ENCODE measurements around the gene SERPINA4. TPM values are rescaled to one million over a fixed set of nuclear protein-coding genes. Genes with fewer than 3 reads are reported as not detected.

The SERPINA4 gene
- total and polyA plus RNA-seq, 2 experiments from 2014 or later, result not detected

- H3K27me3 ChIP-seq, result no peaks in the 10 kb centered on the region
- no peaks in the 10 kb centered on the region for H3K4me1 ChIP-seq (ENCODE audit: low read depth)
- TF ChIP-seq CTCF (IDR thresholded peaks at IDR 0.05; ENCODE audit: low read depth, low read length), result no peak
- peak in 1 of 2 donors; percentile 47 for DNase-seq (ENCODE audit: low read depth in 1 of 2, low spot score in 1 of 2)
- H3K36me3 ChIP-seq, result no peaks in the 10 kb centered on the region
- no peak overlapping the region for H3K27ac ChIP-seq
- no peak overlapping the region for H3K4me3 ChIP-seq
- no peaks in the 10 kb centered on the region for H3K9me3 ChIP-seq (ENCODE audit: low read depth)
Observed at GRCh38 chr14:94548131-94548998, 12.9 kb upstream of the SERPINA4 start.

DNA sequence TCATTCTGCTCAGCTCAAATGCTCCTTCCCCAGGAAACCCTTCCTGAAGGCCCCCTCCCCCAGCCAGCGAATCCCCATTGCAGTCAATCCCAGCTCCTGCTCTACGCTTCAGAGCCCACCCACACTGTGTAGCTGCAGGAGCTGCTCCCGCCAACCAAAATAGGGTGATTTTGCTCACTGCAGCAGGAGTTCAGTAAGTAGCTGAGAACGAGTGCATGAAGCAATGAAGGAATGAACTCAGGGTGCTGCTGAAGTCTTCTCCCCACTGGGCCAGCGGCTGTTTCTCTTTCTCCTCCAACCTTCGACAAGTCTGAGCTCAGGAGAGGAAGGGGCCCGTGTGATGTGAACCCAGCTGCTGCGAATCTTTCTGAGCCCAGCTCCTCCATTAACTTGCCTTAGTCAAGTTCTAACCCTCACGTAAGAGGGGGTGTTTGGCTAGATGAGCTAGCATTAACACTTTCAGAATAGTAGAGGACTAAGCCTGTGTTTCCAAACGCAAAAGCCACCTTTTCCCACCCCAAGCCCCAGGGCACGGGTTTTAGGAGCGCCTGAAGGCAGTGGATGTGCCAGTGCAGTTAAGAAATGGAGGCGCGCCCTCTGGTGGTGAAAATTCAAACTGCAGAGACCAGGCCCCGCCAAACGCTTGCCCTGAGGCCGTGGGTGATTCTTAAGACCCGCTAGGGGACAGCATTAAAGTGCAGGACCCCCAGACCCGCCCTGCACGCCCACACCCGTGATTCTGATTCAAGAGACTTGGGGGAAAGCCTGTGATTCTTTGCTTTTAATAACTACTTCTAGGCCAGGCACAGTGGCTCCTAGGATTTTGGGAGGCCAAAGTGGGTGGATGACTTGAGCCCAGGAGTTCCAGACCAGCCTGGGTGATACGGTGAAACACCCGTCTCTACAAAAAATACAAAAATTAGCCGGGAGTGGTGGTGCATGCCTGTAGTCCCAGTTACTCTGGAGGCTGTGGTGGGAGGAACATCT is 11.9 kb upstream of the SERPINA4 start:
- no peaks in the 10 kb centered on the region for H3K9me3 ChIP-seq (ENCODE audit: low read depth)
- H3K4me1 ChIP-seq (ENCODE audit: low read depth), result no peaks in the 10 kb centered on the region

DNA sequence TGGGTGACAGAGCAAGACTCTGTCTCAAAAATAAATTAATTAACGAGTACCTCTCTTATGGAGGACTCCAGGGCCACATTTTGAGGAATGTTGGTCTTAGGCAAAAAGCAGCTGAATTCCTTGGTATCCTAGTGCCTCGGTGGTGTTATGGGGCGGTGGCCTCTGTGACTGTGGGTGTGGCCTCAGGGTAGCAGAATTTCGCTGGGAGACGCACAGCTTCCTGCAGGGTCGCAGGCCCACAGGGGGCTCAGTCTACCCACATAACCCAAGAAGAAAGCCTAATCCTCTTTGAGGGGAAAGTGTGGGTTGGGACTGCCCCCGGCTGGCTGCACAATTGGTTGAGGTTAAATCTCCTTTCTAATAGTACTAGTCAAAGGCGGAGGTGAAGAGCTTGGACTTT is 11.2 kb upstream of the SERPINA4 start:
- no peak for DNase-seq (ENCODE audit: low read depth in 1 of 2, low spot score in 1 of 2)
- TF ChIP-seq CTCF (IDR thresholded peaks at IDR 0.05; ENCODE audit: low read depth, low read length), result no peak
- no peaks in the 10 kb centered on the region for H3K36me3 ChIP-seq

More for the DNA sequence above, 11.9 kb upstream of the SERPINA4 start:
- Histone ChIP-seq H3K4me3 (no peak overlapping the region), H3K36me3 (no peaks in the 10 kb centered on the region), H3K27me3 (no peaks in the 10 kb centered on the region), H3K27ac (no peak overlapping the region)
- peak; percentile 89 for TF ChIP-seq CTCF (IDR thresholded peaks at IDR 0.05; ENCODE audit: low read depth, low read length)
- peak; percentile 71 to 74 for DNase-seq (ENCODE audit: low read depth in 1 of 2, low spot score in 1 of 2)

DNA sequence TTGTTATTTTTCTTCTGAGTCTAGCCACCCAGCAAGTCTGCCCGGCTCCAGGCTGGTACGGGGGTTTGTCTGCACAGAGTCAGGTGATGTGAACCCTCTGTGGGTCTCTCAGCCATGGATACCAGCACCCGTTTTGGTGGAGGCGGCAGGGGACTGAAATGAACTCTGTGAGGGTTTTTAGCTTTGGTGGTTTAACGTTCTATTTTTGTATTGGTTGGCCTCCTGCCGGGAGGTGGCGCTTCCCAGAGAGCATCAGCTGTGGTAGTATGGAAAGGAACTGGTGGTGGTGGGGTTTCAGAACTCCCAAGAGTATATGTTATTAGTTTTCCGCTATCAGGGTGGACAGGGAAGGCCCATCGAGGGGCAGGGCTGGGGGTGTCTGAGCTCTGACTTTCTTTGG is 5.3 kb upstream of the SERPINA4 start:
- H3K4me1 ChIP-seq (ENCODE audit: low read depth), result no peaks in the 10 kb centered on the region
- no peaks in the 10 kb centered on the region for H3K27me3 ChIP-seq
- DNase-seq (ENCODE audit: low read depth in 1 of 2, low spot score in 1 of 2), result no peak
- H3K27ac ChIP-seq, result no peak overlapping the region
- H3K4me3 ChIP-seq, result no peak overlapping the region
- no peaks in the 10 kb centered on the region for H3K9me3 ChIP-seq (ENCODE audit: low read depth)
- no peak for TF ChIP-seq CTCF (IDR thresholded peaks at IDR 0.05; ENCODE audit: low read depth, low read length)
- no peaks in the 10 kb centered on the region for H3K36me3 ChIP-seq

More for the DNA sequence above, 11.2 kb upstream of the SERPINA4 start:
- Histone ChIP-seq H3K9me3 (ENCODE audit: low read depth) (no peaks in the 10 kb centered on the region), H3K27me3 (no peaks in the 10 kb centered on the region), H3K27ac (no peak overlapping the region), H3K4me3 (no peak overlapping the region), H3K4me1 (ENCODE audit: low read depth) (no peaks in the 10 kb centered on the region)

- no peak for DNase-seq (ENCODE audit: low read depth in 1 of 2, low spot score in 1 of 2)
- no peaks in the 10 kb centered on the region for H3K9me3 ChIP-seq (ENCODE audit: low read depth)
Observed at GRCh38 chr14:94557327-94557726, 3.9 kb upstream of the SERPINA4 start.

More at GRCh38 chr14:94557327-94557726, 3.9 kb upstream of the SERPINA4 start:
- H3K4me3 ChIP-seq, result no peak overlapping the region
- no peaks in the 10 kb centered on the region for H3K27me3 ChIP-seq
- no peaks in the 10 kb centered on the region for H3K4me1 ChIP-seq (ENCODE audit: low read depth)
- H3K36me3 ChIP-seq, result no peaks in the 10 kb centered on the region
- TF ChIP-seq CTCF (IDR thresholded peaks at IDR 0.05; ENCODE audit: low read depth, low read length), result no peak
- H3K27ac ChIP-seq, result no peak overlapping the region
